ENCODE data around the gene DNASE2.
A peak's percentile ranks its signal among the peaks of the same experiment; 100 is the strongest.

Gene DNASE2

DNA sequence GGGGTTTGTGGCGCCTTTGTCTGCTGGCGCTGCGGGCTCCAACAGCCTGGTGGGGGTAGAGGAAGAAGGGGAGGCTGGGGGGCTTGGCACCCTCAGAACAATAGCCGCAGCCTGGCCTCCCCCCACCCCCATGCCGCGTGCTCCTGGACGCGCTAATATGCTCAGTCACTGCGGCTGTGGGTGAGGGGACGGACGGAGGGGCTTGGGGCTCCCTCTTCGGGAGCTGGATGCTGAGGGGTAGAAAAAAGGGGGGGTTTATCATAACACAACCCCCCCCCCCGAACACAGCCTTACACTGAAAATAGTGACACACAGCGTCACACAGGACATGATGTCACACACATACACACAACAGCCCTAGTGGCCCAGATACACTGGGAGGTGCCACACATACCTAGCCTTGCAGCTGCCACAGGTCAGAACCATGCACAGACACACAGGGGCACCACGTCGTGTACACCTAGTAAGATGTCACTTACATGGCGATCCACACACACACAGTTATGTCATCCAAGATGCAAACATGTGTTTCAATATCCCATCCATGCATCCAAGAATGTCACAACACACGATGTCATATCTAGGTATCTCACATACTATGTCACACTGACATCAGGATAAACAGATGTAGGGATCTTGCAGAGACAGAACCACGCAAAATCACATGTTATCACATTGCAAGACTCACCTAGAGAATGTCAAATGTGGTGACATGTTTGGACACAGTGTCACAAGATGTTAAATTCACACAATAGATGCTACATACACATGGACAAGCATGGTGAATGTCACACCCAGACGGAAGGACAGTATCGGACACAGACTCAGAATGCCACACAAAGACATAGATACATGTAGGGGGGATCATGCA lies 42.1 kb downstream of the DNASE2 start:
- peaks cover 19% of the 10 kb centered on the region for H3K4me1 ChIP-seq (ENCODE audit: control insufficient read depth, insufficient read depth, low read length)
- H3K27ac ChIP-seq (ENCODE audit: low read depth, low read length), result no peak overlapping the region
- H3K9me3 ChIP-seq (ENCODE audit: control insufficient read depth, insufficient read depth, low read depth, low read length), result no peaks in the 10 kb centered on the region
- H3K36me3 ChIP-seq (ENCODE audit: control insufficient read depth, insufficient read depth, low read length), result no peaks in the 10 kb centered on the region; the same call in 1 of the 2 replicates
- H3K4me3 ChIP-seq (ENCODE audit: low read depth, low read length), result peak overlapping the region; percentile 70
- H3K27me3 ChIP-seq (ENCODE audit: control insufficient read depth, insufficient read depth, low read length), result peaks cover 49% of the 10 kb centered on the region
- H3K9ac ChIP-seq (ENCODE audit: low read length), result no peak overlapping the region

DNA sequence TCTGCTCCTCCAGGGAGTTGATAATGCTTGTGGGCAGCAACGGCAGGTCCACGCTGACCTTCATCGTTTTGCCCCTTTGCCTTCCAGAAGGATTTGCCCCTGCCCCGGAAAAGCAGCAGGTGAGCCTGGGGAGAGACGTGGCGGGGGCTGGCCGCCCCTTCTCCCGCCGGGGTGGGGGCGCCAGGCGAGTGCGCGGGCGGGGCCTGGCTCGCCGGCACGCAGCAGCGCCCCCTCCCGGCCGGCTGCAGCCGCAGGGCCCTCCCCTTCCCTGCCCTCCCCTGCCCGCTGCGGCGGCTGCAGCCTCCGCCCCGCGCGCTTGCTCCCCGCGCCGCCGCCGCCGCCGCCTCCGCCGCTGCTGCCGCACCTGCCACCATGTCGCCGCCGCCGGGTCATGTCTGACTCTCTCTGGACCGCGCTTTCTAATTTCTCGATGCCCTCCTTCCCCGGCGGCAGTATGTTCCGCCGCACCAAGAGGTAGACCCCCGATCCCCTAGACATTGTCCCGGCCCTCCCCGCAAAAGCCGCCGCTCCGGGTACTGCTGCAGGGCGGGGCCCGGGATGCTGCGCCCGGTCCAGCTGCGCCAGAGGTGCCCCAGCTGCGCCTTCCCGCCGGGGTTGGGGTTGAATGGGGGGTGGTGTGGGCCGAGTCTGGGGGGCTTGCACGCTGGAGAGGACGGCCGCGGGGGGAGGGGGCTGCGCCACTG lies 42.9 kb downstream of the DNASE2 start, which contains the start of gene MAST1:
Gene MAST1, plus strand, starts transcription at position 334 of the 704 bp plus-strand sequence. Its CDS starts 58 bp downstream, at position 392.
- Histone ChIP-seq H3K4me3 (ENCODE audit: low read depth, low read length) (peak within 1 kb of the TSS; percentile 70), H3K9ac (ENCODE audit: low read length) (no peak within 1 kb of the TSS), H3K27ac (ENCODE audit: low read depth, low read length) (no peak within 1 kb of the TSS)

DNA sequence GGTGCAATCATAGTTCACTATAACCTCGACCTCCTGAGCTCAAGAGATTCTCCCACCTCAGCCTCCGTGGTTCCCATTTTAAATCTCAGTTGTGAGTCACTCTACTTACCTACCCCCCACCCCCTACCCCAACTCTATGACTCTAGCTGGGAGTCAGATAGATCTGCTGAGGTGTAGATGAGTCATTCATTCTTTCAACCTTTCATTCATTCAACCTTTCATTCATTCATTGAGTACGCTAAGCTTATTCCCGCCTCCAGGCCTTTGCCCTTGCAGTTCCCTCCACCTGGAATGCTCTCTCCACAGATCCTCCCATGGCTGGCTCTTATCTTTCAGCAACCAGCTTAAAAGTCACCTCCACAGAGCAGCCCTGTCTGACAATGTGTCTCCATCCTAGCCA lies 44.0 kb downstream of the DNASE2 start:
- no peak overlapping the region for H3K27ac ChIP-seq (ENCODE audit: low read depth, low read length)
- H3K36me3 ChIP-seq (ENCODE audit: control insufficient read depth, insufficient read depth, low read length), result no peaks in the 10 kb centered on the region
- H3K9ac ChIP-seq (ENCODE audit: low read length), result no peak overlapping the region
- peaks cover 62% of the 10 kb centered on the region for H3K27me3 ChIP-seq (ENCODE audit: control insufficient read depth, insufficient read depth, low read length)
- H3K9me3 ChIP-seq (ENCODE audit: control insufficient read depth, insufficient read depth, low read depth, low read length), result no peaks in the 10 kb centered on the region
- peaks cover 19% of the 10 kb centered on the region for H3K4me1 ChIP-seq (ENCODE audit: control insufficient read depth, insufficient read depth, low read length)
- H3K4me3 ChIP-seq (ENCODE audit: low read depth, low read length), result no peak overlapping the region

More for the DNA sequence above, 42.9 kb downstream of the DNASE2 start, which contains the start of gene MAST1:
- H3K27me3 ChIP-seq (ENCODE audit: control insufficient read depth, insufficient read depth, low read length), result peaks cover 54% of the 10 kb centered on the region
- H3K4me1 ChIP-seq (ENCODE audit: control insufficient read depth, insufficient read depth, low read length), result peaks cover 19% of the 10 kb centered on the region
- H3K9me3 ChIP-seq (ENCODE audit: control insufficient read depth, insufficient read depth, low read depth, low read length), result no peaks in the 10 kb centered on the region
- H3K36me3 ChIP-seq (ENCODE audit: control insufficient read depth, insufficient read depth, low read length), result no peaks in the 10 kb centered on the region; the same call in 1 of the 2 replicates

- H3K27me3 ChIP-seq (ENCODE audit: control insufficient read depth, insufficient read depth, low read length), result peaks cover 69% of the 10 kb centered on the region
- no peaks in the 10 kb centered on the region for H3K36me3 ChIP-seq (ENCODE audit: control insufficient read depth, insufficient read depth, low read length)
- peaks cover 17% of the 10 kb centered on the region for H3K4me1 ChIP-seq (ENCODE audit: control insufficient read depth, insufficient read depth, low read length)
- H3K27ac ChIP-seq (ENCODE audit: low read depth, low read length), result no peak overlapping the region
- peak overlapping the region; percentile 69; the same call in 1 of the 2 replicates for H3K4me3 ChIP-seq (ENCODE audit: low read depth, low read length)
- H3K9ac ChIP-seq (ENCODE audit: low read length), result no peak overlapping the region
- no peaks in the 10 kb centered on the region for H3K9me3 ChIP-seq (ENCODE audit: control insufficient read depth, insufficient read depth, low read depth, low read length)
Measured at GRCh38 chr19:12836529-12836863, 44.8 kb downstream of the DNASE2 start.

DNA sequence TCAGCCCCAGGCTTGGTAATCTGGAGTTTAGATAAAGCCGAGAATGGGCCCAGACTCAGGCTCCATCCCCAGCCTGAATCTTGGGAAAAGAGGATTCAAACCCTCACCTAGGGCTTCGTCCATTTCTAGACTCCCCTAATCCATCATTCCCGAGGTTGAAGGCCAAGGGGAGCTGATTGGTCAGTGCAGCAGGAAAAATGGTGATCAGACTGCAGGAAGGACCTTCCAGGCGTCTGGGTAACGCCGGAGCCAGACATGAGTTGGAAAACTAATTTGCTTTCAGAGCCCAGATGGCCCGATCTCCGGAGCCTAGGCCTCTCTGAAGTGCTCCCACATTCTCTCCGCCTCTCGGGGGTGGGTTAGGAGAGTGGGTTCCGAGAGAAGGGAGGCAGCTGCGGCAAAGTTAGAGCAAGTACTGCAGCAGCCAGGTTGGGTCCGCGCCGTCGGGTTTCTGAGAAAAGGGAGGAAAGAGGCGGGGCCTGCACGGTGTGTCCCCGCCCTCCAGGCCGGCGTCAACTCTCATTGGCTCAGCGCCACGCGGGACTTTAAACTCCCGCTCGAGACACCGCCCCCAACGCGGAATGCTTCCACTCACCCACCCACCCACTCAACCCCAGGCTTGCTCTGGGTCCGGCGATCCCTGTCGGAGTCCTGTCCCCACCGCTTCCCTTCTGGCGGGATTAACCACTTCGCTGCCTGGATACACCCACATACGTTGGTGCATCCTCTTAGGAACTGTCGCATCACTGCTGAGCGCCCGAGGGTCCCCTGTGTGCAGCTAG lies 46.1 kb downstream of the DNASE2 start:
- H3K9me3 ChIP-seq (ENCODE audit: control insufficient read depth, insufficient read depth, low read depth, low read length), result no peaks in the 10 kb centered on the region
- no peak overlapping the region for H3K9ac ChIP-seq (ENCODE audit: low read length)
- no peaks in the 10 kb centered on the region for H3K36me3 ChIP-seq (ENCODE audit: control insufficient read depth, insufficient read depth, low read length)
- peaks cover 82% of the 10 kb centered on the region for H3K27me3 ChIP-seq (ENCODE audit: control insufficient read depth, insufficient read depth, low read length)
- H3K4me3 ChIP-seq (ENCODE audit: low read depth, low read length), result peak overlapping the region; percentile 69
- H3K27ac ChIP-seq (ENCODE audit: low read depth, low read length), result no peak overlapping the region
- peaks cover 12% of the 10 kb centered on the region for H3K4me1 ChIP-seq (ENCODE audit: control insufficient read depth, insufficient read depth, low read length)

- Histone ChIP-seq H3K9me3 (ENCODE audit: control insufficient read depth, insufficient read depth, low read depth, low read length) (no peaks in the 10 kb centered on the region), H3K27ac (ENCODE audit: low read depth, low read length) (no peak within 1 kb of the TSS), H3K36me3 (ENCODE audit: control insufficient read depth, insufficient read depth, low read length) (no peaks in the 10 kb centered on the region), H3K4me1 (ENCODE audit: control insufficient read depth, insufficient read depth, low read length) (peaks cover 8% of the 10 kb centered on the region; the same call in 1 of the 2 replicates), H3K27me3 (ENCODE audit: control insufficient read depth, insufficient read depth, low read length) (peaks cover 83% of the 10 kb centered on the region), H3K4me3 (ENCODE audit: low read depth, low read length) (peak within 1 kb of the TSS; percentile 69), H3K9ac (ENCODE audit: low read length) (no peak within 1 kb of the TSS)
Measured at GRCh38 chr19:12834566-12834943, 46.7 kb downstream of the DNASE2 start, which contains the start of gene RTBDN. Gene RTBDN, minus strand, starts transcription at chr19:12834579. Its CDS starts 4,600 bp downstream, at chr19:12829979.

GRCh38 chr19:12833738-12834565 lies 47.3 kb downstream of the DNASE2 start:
- H3K9me3 ChIP-seq (ENCODE audit: control insufficient read depth, insufficient read depth, low read depth, low read length), result no peaks in the 10 kb centered on the region
- H3K4me3 ChIP-seq (ENCODE audit: low read depth, low read length), result peak overlapping the region; percentile 69
- H3K36me3 ChIP-seq (ENCODE audit: control insufficient read depth, insufficient read depth, low read length), result no peaks in the 10 kb centered on the region
- no peak overlapping the region for H3K9ac ChIP-seq (ENCODE audit: low read length)
- no peak overlapping the region for H3K27ac ChIP-seq (ENCODE audit: low read depth, low read length)
- H3K27me3 ChIP-seq (ENCODE audit: control insufficient read depth, insufficient read depth, low read length), result peaks cover 79% of the 10 kb centered on the region
- peaks cover 3% of the 10 kb centered on the region; the same call in 1 of the 2 replicates for H3K4me1 ChIP-seq (ENCODE audit: control insufficient read depth, insufficient read depth, low read length)

DNA sequence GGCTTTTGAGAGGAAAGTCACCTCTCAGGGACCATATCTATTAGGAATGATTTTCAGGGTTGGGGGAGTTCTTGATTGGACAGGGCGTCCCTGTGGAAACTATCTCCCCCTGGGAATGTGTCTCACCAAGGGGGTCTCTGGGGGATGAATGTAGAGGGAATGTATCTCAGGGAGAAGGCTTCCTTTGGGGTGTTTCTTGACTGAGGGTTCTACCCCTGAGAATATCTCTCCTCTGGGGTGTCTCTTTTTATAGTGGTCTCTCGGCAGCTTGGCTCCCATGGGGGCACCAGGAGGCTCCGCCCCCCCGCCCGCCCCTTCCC lies 47.9 kb downstream of the DNASE2 start:
- no peak overlapping the region for H3K9ac ChIP-seq (ENCODE audit: low read length)
- no peaks in the 10 kb centered on the region for H3K9me3 ChIP-seq (ENCODE audit: control insufficient read depth, insufficient read depth, low read depth, low read length)
- H3K4me3 ChIP-seq (ENCODE audit: low read depth, low read length), result peak overlapping the region; percentile 40
- no peak overlapping the region for H3K27ac ChIP-seq (ENCODE audit: low read depth, low read length)
- H3K27me3 ChIP-seq (ENCODE audit: control insufficient read depth, insufficient read depth, low read length), result peaks cover 82% of the 10 kb centered on the region
- no peaks in the 10 kb centered on the region for H3K36me3 ChIP-seq (ENCODE audit: control insufficient read depth, insufficient read depth, low read length)
- peaks cover 3% of the 10 kb centered on the region; the same call in 1 of the 2 replicates for H3K4me1 ChIP-seq (ENCODE audit: control insufficient read depth, insufficient read depth, low read length)

GRCh38 chr19:12828494-12828893 lies 52.8 kb downstream of the DNASE2 start:
- Histone ChIP-seq H3K27ac (ENCODE audit: low read depth, low read length) (no peak overlapping the region), H3K4me3 (ENCODE audit: low read depth, low read length) (peak overlapping the region; percentile 59)

More at GRCh38 chr19:12828494-12828893, 52.8 kb downstream of the DNASE2 start:
- no peak overlapping the region for H3K9ac ChIP-seq (ENCODE audit: low read length)
- no peaks in the 10 kb centered on the region for H3K9me3 ChIP-seq (ENCODE audit: control insufficient read depth, insufficient read depth, low read depth, low read length)
- H3K4me1 ChIP-seq (ENCODE audit: control insufficient read depth, insufficient read depth, low read length), result peaks cover 6% of the 10 kb centered on the region; the same call in 1 of the 2 replicates
- peaks cover 44% of the 10 kb centered on the region for H3K27me3 ChIP-seq (ENCODE audit: control insufficient read depth, insufficient read depth, low read length)
- no peaks in the 10 kb centered on the region for H3K36me3 ChIP-seq (ENCODE audit: control insufficient read depth, insufficient read depth, low read length)

All from HUES6 (cell line).